Muscle of leg (tissue), 11 donors: ENCODE measurements around the gene USP37. TPM values are rescaled to one million over a fixed set of nuclear protein-coding genes. Genes with fewer than 3 reads are reported as not detected.

Experiments used
- DNase-seq: peaks from one replicate; pipeline ENCODE4 v3.0.0; 2013
- H3K27ac ChIP-seq: one replicate; pipeline ENCODE4 v1.5.1; 2013; ENCODE audit warnings: mild to moderate bottlenecking, low read length, control low read depth
- H3K27me3 ChIP-seq: one replicate; pipeline ENCODE4 v1.6.1; 2013; ENCODE audit warnings: low read length; ENCODE audit not compliant: control insufficient read depth, insufficient read depth
- H3K36me3 ChIP-seq: one replicate; pipeline ENCODE4 v1.6.1; 2013; ENCODE audit warnings: low read length; ENCODE audit not compliant: control insufficient read depth, insufficient read depth
- H3K4me1 ChIP-seq: one replicate; pipeline ENCODE4 v1.6.1; 2013; ENCODE audit warnings: low read length; ENCODE audit not compliant: control insufficient read depth, insufficient read depth
- H3K4me3 ChIP-seq: one replicate; pipeline ENCODE4 v1.5.1; 2013; ENCODE audit warnings: low read length, control low read depth
- H3K9me3 ChIP-seq: replicated peaks from 2 replicates; pipeline ENCODE4 v1.6.1; 2013; ENCODE audit warnings: low read depth, low read length; ENCODE audit not compliant: control insufficient read depth
- WGBS: methylation state at CpG from one replicate; pipeline ENCODE4 v1.1.5; 2013; ENCODE audit warnings: missing lambda C conversion rate; ENCODE audit not compliant: insufficient coverage; 5-methylcytosine and 5-hydroxymethylcytosine counted together
- polyA plus RNA-seq, 8 donors: library from polyadenylated mRNA; unstranded; fragments of 120-200 nt; gene quantifications; one replicate each; pipeline versions ENCODE4 v1.2.1 to v1.2.3, GENCODE V29; 2013; ENCODE audit warnings: inconsistent platforms in 1 of 8, low replicate concordance in 1 of 8; ENCODE audit not compliant: insufficient read length in 8 of 8, insufficient read depth in 1 of 8
- total RNA-seq: library from RNA; stranded (reverse); fragments of 120-200 nt; gene quantifications from one replicate; pipeline ENCODE4 v1.2.4, GENCODE V29; 2013

The USP37 gene
- total and polyA plus RNA-seq, 9 donors, result 4.8 to 11.0 (median 9.4) TPM

DNA sequence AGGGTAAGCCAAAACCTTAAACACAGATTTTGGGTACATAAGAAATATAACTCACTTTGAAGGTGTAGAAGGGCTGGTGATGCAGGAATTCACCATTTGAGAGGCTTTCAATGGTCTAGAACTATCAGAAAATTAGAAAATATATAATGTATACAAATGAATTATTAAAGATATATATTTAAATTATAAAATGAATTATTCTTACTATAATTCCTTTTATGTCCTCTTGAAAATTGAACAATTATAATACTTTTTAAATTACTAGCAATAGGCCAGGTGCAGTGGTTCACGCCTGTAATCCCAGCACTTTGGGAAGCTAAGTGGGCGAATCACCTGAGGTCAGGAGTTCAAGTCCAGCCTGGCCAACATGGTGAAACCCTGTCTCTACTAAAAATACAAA, 88.6 kb downstream of the USP37 start:
- H3K36me3 ChIP-seq, result peaks cover 21% of the 10 kb centered on the region
- WGBS, result no CpG with 5 or more reads among the region's 2 CpGs

DNA sequence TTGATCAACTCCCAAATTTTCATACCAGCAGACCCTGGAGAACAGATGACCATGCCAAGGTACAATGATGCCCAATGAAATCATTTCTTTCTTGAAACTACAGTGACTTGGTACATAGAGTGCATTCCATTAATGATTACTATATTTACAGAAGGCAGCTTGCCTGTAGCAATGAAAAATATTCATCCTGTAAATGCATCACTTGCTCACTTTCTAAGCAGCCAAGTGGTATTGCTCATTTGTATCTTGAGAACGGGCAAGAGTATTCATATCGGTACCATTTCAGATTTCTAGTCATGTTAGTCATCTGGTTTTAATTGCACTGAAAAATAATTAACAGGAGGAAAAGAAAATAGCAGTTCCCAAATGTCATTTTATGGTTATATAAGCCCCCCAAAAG, 89.6 kb downstream of the USP37 start:
- WGBS, result no CpG with 5 or more reads among the region's 2 CpGs
- no peak for DNase-seq
- Histone ChIP-seq H3K36me3 (peaks cover 23% of the 10 kb centered on the region), H3K27me3 (no peaks in the 10 kb centered on the region), H3K27ac (no peak overlapping the region), H3K4me3 (no peak overlapping the region), H3K4me1 (no peaks in the 10 kb centered on the region), H3K9me3 (no peaks in the 10 kb centered on the region)

More for the DNA sequence above, 88.6 kb downstream of the USP37 start:
- DNase-seq, result no peak
- Histone ChIP-seq H3K27me3 (no peaks in the 10 kb centered on the region), H3K9me3 (no peaks in the 10 kb centered on the region), H3K4me1 (no peaks in the 10 kb centered on the region), H3K27ac (no peak overlapping the region), H3K4me3 (no peak overlapping the region)

DNA sequence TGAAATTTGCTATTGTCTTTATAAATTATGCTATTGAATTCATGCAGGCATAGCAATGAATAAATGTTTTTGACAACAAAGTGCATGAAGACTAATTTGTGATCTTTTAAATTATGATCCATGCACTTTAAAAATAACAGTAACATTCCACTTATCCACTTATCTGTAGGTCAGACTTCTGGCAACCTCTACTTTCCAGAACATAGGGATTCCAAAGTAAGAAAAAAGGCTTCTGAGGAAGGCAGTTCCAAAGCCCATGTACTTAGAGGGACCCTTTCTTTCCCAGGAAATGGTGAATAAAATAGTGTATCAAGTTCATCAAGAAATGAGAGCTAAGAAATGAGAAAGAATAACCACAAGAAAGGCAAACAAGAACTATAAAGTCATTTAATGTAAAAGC, 90.9 kb downstream of the USP37 start:
- Histone ChIP-seq H3K4me1 (no peaks in the 10 kb centered on the region), H3K36me3 (peaks cover 24% of the 10 kb centered on the region), H3K27ac (no peak overlapping the region), H3K4me3 (no peak overlapping the region), H3K9me3 (no peaks in the 10 kb centered on the region), H3K27me3 (no peaks in the 10 kb centered on the region)
- DNase-seq, result no peak

DNA sequence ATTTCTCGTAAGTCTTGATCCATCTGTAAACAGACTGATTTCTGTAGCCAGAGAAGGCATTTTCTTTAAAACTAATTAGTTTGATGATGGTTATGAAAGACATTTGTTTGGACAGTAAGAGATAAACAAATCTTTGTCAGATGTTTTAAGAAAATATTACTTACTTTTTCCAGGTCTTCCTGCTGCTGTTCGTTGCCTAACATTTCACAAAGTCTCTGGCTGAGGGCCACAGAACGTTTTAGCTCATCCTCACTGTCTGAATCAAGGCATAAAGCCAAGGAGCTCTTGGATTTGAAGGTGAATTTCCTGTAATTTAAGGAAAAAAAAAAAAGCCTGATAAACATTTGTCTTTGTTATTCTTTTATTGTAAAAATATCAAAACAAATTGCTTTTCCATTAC, 91.5 kb downstream of the USP37 start:
- no peaks in the 10 kb centered on the region for H3K9me3 ChIP-seq
- H3K36me3 ChIP-seq, result peaks cover 29% of the 10 kb centered on the region

DNA sequence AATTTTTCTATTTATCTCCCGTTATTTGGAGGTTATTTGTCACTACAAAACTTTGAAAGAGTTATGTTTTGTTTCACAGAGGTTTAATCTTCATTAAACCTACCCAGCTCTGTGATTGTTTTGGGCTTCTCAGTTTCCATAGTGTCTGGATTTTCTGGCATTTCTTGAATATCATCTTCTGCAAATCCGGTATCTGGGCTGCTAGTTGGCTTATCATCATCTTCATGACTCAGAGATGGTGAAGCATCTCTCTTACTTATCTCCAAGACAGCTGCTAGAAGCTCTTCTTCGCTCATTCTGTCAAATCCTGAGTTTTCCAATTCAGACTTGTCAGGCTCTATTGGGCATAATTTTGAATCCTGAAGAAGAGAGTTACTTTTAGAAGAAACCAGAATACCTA, 93.6 kb downstream of the USP37 start:
- Histone ChIP-seq H3K9me3 (no peaks in the 10 kb centered on the region), H3K27ac (no peak overlapping the region), H3K4me1 (no peaks in the 10 kb centered on the region), H3K27me3 (no peaks in the 10 kb centered on the region), H3K4me3 (no peak overlapping the region), H3K36me3 (peaks cover 31% of the 10 kb centered on the region)
- DNase-seq, result no peak
- 40% methylated on average over 1 of the region's 3 CpGs for WGBS

More for the DNA sequence above, 91.5 kb downstream of the USP37 start:
- H3K4me1 ChIP-seq, result no peaks in the 10 kb centered on the region
- H3K27ac ChIP-seq, result no peak overlapping the region
- no peak overlapping the region for H3K4me3 ChIP-seq
- peak; percentile 75 for DNase-seq
- no CpG with 5 or more reads among the region's 3 CpGs for WGBS
- H3K27me3 ChIP-seq, result no peaks in the 10 kb centered on the region

DNA sequence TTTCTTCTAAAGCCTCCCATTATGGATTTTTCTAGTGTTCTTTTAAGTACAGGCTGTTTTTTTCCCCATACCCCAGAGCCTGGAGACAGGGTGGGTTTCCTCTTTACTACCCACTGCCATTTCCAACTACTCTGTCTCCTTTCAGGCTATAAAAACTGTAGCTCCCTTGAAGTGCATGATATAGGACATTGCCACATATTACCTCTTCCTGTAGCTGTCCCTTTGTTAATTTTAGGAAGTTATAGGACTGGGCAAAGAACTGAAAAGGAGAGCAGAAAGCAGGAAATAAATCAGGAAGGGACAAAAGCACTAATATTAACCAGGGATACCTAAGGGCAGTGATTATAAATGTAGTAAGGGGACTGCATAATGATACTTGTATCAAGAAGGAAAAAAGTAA, 95.2 kb downstream of the USP37 start:
- no peak overlapping the region for H3K4me3 ChIP-seq
- DNase-seq, result no peak
- no peaks in the 10 kb centered on the region for H3K9me3 ChIP-seq
- peaks cover 28% of the 10 kb centered on the region for H3K36me3 ChIP-seq
- H3K4me1 ChIP-seq, result no peaks in the 10 kb centered on the region
- H3K27me3 ChIP-seq, result no peaks in the 10 kb centered on the region
- no peak overlapping the region for H3K27ac ChIP-seq

DNA sequence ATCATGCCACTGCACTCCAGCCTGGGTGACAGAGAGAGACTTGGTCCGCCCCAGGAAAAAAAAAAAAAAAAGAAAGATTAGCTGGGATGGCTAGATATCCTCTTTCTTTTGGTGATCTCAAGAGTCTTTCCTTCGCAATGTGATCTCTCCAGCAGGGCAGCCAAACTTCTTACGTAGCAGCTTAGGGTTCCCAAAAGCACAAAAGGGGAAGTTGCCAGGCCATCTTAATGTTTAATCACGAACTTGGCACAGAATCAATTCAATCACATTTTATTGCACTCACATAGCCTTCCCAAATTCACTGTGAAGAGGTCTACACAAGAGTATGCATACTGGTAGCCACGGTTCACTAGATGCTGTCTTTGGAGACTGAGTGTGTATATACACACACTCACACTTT, 96.2 kb downstream of the USP37 start:
- 75% methylated on average over 1 of the region's 5 CpGs for WGBS
- no peaks in the 10 kb centered on the region for H3K27me3 ChIP-seq
- peak; percentile 30 for DNase-seq
- no peaks in the 10 kb centered on the region for H3K4me1 ChIP-seq
- H3K36me3 ChIP-seq, result peaks cover 28% of the 10 kb centered on the region
- no peak overlapping the region for H3K4me3 ChIP-seq
- H3K27ac ChIP-seq, result no peak overlapping the region
- H3K9me3 ChIP-seq, result no peaks in the 10 kb centered on the region

DNA sequence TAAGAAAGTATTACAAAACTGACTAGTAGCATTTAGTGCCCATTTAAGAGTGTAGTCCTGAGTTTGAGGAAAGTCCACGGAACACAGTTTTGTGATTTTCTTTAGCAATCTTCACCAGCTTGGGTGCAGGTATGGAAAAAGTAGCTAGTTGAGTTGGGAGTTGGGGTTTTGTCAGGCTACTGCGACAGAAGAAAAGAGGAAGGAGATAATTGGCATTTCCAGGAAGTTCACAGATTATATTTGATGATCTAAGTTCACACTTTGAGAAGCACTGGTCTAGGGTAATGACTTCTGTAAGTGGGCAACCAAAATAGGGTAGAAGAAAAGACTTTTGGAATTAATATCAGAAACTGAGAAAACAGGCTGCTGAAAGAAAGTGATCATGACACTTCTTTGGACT, 97.1 kb downstream of the USP37 start:
- 88% methylated on average over 2 of the region's 2 CpGs for WGBS
- Histone ChIP-seq H3K4me1 (no peaks in the 10 kb centered on the region), H3K36me3 (peaks cover 25% of the 10 kb centered on the region), H3K9me3 (no peaks in the 10 kb centered on the region), H3K4me3 (no peak overlapping the region), H3K27me3 (no peaks in the 10 kb centered on the region), H3K27ac (no peak overlapping the region)
- no peak for DNase-seq

DNA sequence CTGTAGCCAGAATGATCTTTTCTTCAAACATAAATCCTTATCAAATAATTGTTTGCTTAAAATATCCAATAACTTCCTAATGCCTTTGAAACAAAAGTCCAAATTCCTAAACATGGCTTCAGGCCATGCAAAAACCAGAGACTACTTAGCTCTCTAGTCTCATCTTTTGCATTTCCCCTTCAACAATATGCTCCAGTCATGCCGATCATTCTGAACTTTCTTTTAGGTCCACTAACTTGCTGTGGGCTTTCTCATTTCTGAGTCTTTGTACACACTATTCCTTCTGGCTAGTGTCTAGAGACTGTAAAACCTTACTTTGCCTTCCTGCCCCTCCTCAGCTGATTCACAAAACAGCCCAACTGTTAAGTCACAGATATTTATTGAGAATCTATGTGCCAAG, 97.7 kb downstream of the USP37 start:
- Histone ChIP-seq H3K27me3 (no peaks in the 10 kb centered on the region), H3K4me3 (no peak overlapping the region), H3K4me1 (no peaks in the 10 kb centered on the region), H3K9me3 (no peaks in the 10 kb centered on the region), H3K36me3 (peaks cover 26% of the 10 kb centered on the region), H3K27ac (no peak overlapping the region)
- WGBS, result no CpG with 5 or more reads among the region's 1 CpG
- DNase-seq, result no peak

DNA sequence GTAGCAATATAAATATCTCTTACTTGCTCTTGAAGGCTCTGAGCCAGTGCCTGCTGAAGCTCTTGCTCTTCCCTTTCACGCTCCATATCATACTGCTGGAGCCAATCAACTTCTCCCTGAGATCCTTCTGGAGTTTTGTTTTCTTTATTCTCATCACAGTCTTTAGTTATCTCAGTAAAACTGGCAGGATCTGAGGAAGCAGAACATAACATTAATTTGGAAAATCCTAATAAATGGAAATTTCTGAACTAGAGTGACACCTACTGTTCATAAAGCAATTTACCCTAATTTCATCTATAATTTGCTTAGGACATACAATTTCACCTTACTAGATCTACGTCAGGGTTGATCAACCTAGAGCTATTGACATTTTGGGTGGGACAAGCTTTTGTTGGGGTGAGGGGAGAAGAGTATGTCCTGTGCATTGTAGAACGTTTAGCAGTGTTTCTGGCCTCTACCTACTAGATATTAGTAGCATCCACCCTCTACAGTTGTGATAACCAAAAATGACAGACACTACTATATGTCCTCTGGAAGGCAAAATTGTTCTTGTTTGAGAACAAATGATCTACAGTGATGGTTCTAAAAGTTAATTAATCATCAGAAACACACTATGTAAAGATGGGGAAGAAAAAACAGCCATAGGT, 102.0 kb downstream of the USP37 start:
- Histone ChIP-seq H3K27ac (no peak overlapping the region), H3K36me3 (peaks cover 23% of the 10 kb centered on the region), H3K4me1 (no peaks in the 10 kb centered on the region), H3K9me3 (no peaks in the 10 kb centered on the region), H3K27me3 (no peaks in the 10 kb centered on the region), H3K4me3 (no peak overlapping the region)
- DNase-seq, result peak; percentile 53
- no CpG with 5 or more reads among the region's 3 CpGs for WGBS

DNA sequence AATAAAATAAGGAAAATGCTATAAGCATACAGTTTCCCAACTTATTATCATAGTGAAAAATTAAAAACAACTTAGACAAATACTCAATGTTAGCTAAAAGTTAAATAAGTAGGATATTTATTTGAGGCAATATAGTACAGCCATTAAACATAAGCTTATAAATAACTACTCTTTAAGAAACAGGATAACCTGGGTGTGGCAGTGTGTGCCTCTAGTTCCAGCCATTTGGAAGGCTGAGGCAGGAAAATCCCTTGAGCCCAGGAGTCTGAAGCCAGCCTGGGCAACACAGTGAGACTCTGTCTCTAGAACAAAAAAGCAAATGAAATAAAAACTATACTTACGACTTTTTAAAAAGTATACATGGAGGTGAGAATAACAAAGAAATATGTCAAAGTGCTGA, 109.6 kb downstream of the USP37 start:
- no peak for DNase-seq
- Histone ChIP-seq H3K27ac (no peak overlapping the region), H3K4me3 (no peak overlapping the region), H3K36me3 (peaks cover 27% of the 10 kb centered on the region), H3K27me3 (no peaks in the 10 kb centered on the region), H3K9me3 (no peaks in the 10 kb centered on the region), H3K4me1 (no peaks in the 10 kb centered on the region)
- WGBS, result no CpG with 5 or more reads among the region's 1 CpG
